Cardiac fibroblast (primary cell): Measurements from ENCODE around the gene ZNF532.

ENCODE experiments used
- DNase-seq, 2 donors: peaks; one replicate each; pipeline versions ENCODE4 v3.0.0 to v3.0.0-alpha.2; 2010; ENCODE audit warnings: low read depth in 2 of 2
- H3K4me3 ChIP-seq, 2 donors: replicated peaks in 1 of 2; 1 replicate in 1 of 2; 2 replicates in 1 of 2; pipeline ENCODE4 v1.5.1; 2011; ENCODE audit warnings: low read depth in 2 of 2, low read length in 2 of 2, mild to moderate bottlenecking in 2 of 2, moderate library complexity in 1 of 2
- CTCF ChIP-seq: IDR thresholded peaks from one replicate; pipeline ENCODE4 v1.5.1; 2011; ENCODE audit warnings: low read depth, mild to moderate bottlenecking, low read length, inconsistent platforms

ZNF532 gene

GRCh38 chr18:58903533-58903932 lies 38.9 kb downstream of the ZNF532 start:
- H3K4me3 ChIP-seq, result no peak overlapping the region
- no peak for TF ChIP-seq CTCF
- no peak for DNase-seq

- TF ChIP-seq CTCF, result no peak
- H3K4me3 ChIP-seq, result no peak overlapping the region
- DNase-seq, result no peak
Observed at GRCh38 chr18:58905777-58906428, 41.2 kb downstream of the ZNF532 start.

GRCh38 chr18:58908006-58908405 lies 43.3 kb downstream of the ZNF532 start:
- no peak overlapping the region for H3K4me3 ChIP-seq
- no peak for TF ChIP-seq CTCF
- no peak for DNase-seq

GRCh38 chr18:58909521-58909920 lies 44.8 kb downstream of the ZNF532 start:
- no peak for DNase-seq
- no peak for TF ChIP-seq CTCF
- no peak overlapping the region for H3K4me3 ChIP-seq

- no peak for DNase-seq
- TF ChIP-seq CTCF, result no peak
- peak overlapping the region in 1 of 2 donors; percentile 0 for H3K4me3 ChIP-seq
Observed at GRCh38 chr18:58911241-58911640, 46.6 kb downstream of the ZNF532 start.

- H3K4me3 ChIP-seq, result peak overlapping the region in 1 of 2 donors; percentile 0
- DNase-seq, result peak; percentile 29 to 56
- TF ChIP-seq CTCF, result no peak
Observed at GRCh38 chr18:58911766-58912165, 47.1 kb downstream of the ZNF532 start.
